Uterus (tissue), 2 donors: Measurements from ENCODE around the gene PLCD4.

Experiments
- CTCF ChIP-seq, 4 experiments: fragments of 200-600 bp in 2 of 4; fragments of 450-650 bp in 2 of 4; sonication (generic) in 2 of 4; IDR thresholded peaks; one replicate each; pipeline ENCODE4 v1.5.1; 2016 to 2019; ENCODE audit warnings: antibody characterized with exemption in 4 of 4, mild to moderate bottlenecking in 2 of 4, moderate library complexity in 1 of 4
- POLR2A ChIP-seq, 2 donors: fragments of 450-650 bp; IDR thresholded peaks; one replicate each; pipeline ENCODE4 v1.6.1; 2016; ENCODE audit warnings: antibody characterized with exemption in 2 of 2, mild to moderate bottlenecking in 1 of 2, moderate library complexity in 1 of 2

DNA sequence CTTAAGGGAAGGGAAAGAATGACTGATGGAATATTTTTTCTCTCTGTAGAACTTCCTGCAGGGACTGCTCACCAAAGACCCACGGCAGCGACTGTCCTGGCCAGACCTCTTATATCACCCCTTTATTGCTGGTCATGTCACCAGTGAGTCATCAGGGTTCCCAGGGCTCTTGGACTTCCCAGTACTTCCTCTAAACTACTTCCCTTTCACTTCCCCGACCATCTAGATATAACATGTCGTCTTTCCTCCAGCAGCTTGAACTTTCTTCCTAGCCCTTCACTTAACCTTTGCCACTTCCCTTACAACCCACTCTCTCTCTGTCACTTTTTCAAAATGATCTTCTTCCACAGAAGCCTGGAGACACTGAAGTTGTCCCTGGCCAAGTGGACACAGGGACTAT is 71.4 kb downstream of the PLCD4 start:
- TF ChIP-seq POLR2A (IDR thresholded peaks at IDR 0.05): no peak
- no peak for TF ChIP-seq CTCF (IDR thresholded peaks at IDR 0.05)
